CD14-positive monocyte (primary cell): ENCODE results near the gene C2. TPM values are rescaled to one million over a fixed set of nuclear protein-coding genes. Genes with fewer than 3 reads are reported as not detected.

Source experiments
- DNase-seq, 3 donors: peaks; one replicate each; pipeline ENCODE4 v3.0.0-alpha.2; 2011 to 2022
- H2AFZ ChIP-seq: 2 replicates; pipeline ENCODE4 v1.6.0; 2012; ENCODE audit warnings: mild to moderate bottlenecking, low read depth, low read length, inconsistent platforms; ENCODE audit not compliant: insufficient read depth, poor library complexity, severe bottlenecking
- H3K27ac ChIP-seq, 2 donors: 1 replicate in 1 of 2; 2 replicates in 1 of 2; pipeline ENCODE4 v1.5.1; 2012 to 2013; ENCODE audit warnings: low read length in 2 of 2, control low read depth in 1 of 2, inconsistent platforms in 1 of 2, low read depth in 1 of 2, mild to moderate bottlenecking in 1 of 2
- H3K27me3 ChIP-seq, 2 donors: one replicate each; pipeline versions ENCODE4 v1.6.0 to v1.6.1; 2011 to 2013; ENCODE audit warnings: low read length in 2 of 2; ENCODE audit not compliant: control insufficient read depth in 2 of 2, insufficient read depth in 2 of 2
- H3K36me3 ChIP-seq, 2 donors: replicated peaks in 1 of 2; 1 replicate in 1 of 2; 2 replicates in 1 of 2; pipeline versions ENCODE4 v1.5.1 to v1.6.1; 2012 to 2013; ENCODE audit warnings: low read length in 2 of 2, control low read depth in 1 of 2, inconsistent platforms in 1 of 2, mild to moderate bottlenecking in 1 of 2; ENCODE audit not compliant: insufficient read depth in 2 of 2, control insufficient read depth in 1 of 2
- H3K4me1 ChIP-seq, 2 donors: 1 replicate in 1 of 2; 2 replicates in 1 of 2; pipeline versions ENCODE4 v1.5.1 to v1.6.1; 2012 to 2013; ENCODE audit warnings: low read length in 2 of 2, control low read depth in 1 of 2, inconsistent platforms in 1 of 2, mild to moderate bottlenecking in 1 of 2, moderate library complexity in 1 of 2; ENCODE audit not compliant: insufficient read depth in 2 of 2, control insufficient read depth in 1 of 2
- H3K4me2 ChIP-seq: replicated peaks from 2 replicates; pipeline ENCODE3; 2012; ENCODE audit warnings: low read length, moderate library complexity, mild to moderate bottlenecking; ENCODE audit not compliant: poor library complexity, severe bottlenecking; ENCODE audit errors: extremely low read depth
- H3K4me3 ChIP-seq, 3 experiments: fragments of 200-600 bp in 1 of 3; sonication (generic) in 1 of 3; replicated peaks in 1 of 3; 1 replicate in 2 of 3; 2 replicates in 1 of 3; pipeline ENCODE4 v1.5.1; 2011 to 2013; ENCODE audit warnings: low read length in 3 of 3, mild to moderate bottlenecking in 3 of 3, control low read depth in 2 of 3, low read depth in 2 of 3, inconsistent platforms in 1 of 3, moderate library complexity in 1 of 3
- H3K79me2 ChIP-seq: 2 replicates; pipeline ENCODE4 v1.6.0; 2012; ENCODE audit warnings: mild to moderate bottlenecking, control low read depth, inconsistent platforms, low read length, moderate library complexity; ENCODE audit not compliant: insufficient read depth
- H3K9ac ChIP-seq: 2 replicates; pipeline ENCODE4 v1.6.0; 2017; ENCODE audit warnings: low read length, mild to moderate bottlenecking; ENCODE audit not compliant: insufficient read depth, poor library complexity, severe bottlenecking
- H3K9me3 ChIP-seq, 2 donors: replicated peaks in 1 of 2; 1 replicate in 1 of 2; 2 replicates in 1 of 2; pipeline versions ENCODE4 v1.5.1 to v1.6.1; 2012 to 2013; ENCODE audit warnings: low read length in 2 of 2, control low read depth in 1 of 2; ENCODE audit not compliant: control insufficient read depth in 1 of 2, insufficient read depth in 1 of 2
- H4K20me1 ChIP-seq: 2 replicates; pipeline ENCODE4 v1.6.0; 2012; ENCODE audit warnings: mild to moderate bottlenecking, low read length, control low read depth, moderate library complexity; ENCODE audit not compliant: insufficient read depth
- H3K27ac Mint-ChIP-seq, 7 donors: one replicate each; pipeline ENCODE4 v1.8.0; 2020; ENCODE audit warnings: mild to moderate bottlenecking in 7 of 7, mixed read lengths in 7 of 7, moderate library complexity in 6 of 7, inconsistent platforms in 2 of 7
- H3K27me3 Mint-ChIP-seq, 3 donors: one replicate each; pipeline ENCODE4 v1.8.0; 2021 to 2022; ENCODE audit warnings: low read depth in 3 of 3, mild to moderate bottlenecking in 3 of 3, mixed read lengths in 3 of 3, moderate library complexity in 3 of 3, inconsistent platforms in 1 of 3
- H3K36me3 Mint-ChIP-seq, 2 donors: one replicate each; pipeline ENCODE4 v1.8.0; 2020; ENCODE audit warnings: mixed read lengths in 2 of 2, inconsistent platforms in 1 of 2, mild to moderate bottlenecking in 1 of 2
- H3K4me1 Mint-ChIP-seq: one replicate; pipeline ENCODE4 v1.8.0; 2020; ENCODE audit warnings: mild to moderate bottlenecking, mixed read lengths
- H3K4me3 Mint-ChIP-seq, 2 donors: one replicate each; pipeline ENCODE4 v1.8.0; 2020; ENCODE audit warnings: mild to moderate bottlenecking in 2 of 2, mixed read lengths in 2 of 2, moderate library complexity in 1 of 2
- H3K9me3 Mint-ChIP-seq, 7 donors: one replicate each; pipeline ENCODE4 v1.8.0; 2020 to 2022; ENCODE audit warnings: mixed read lengths in 7 of 7, mild to moderate bottlenecking in 6 of 7, moderate library complexity in 6 of 7, inconsistent platforms in 2 of 7
- WGBS: methylation state at CpG from one replicate; pipeline ENCODE4 v1.1.5; 2013; ENCODE audit warnings: missing lambda C conversion rate; ENCODE audit not compliant: insufficient coverage; 5-methylcytosine and 5-hydroxymethylcytosine counted together
- intact Hi-C, 2 donors: fragments of 100-400 bp; cut with micrococcal nuclease; formaldehyde crosslinking; loops; one replicate each; pipeline versions ENCODE4 v1.15.0 to v1.15.1; 2023
- polyA plus RNA-seq, 3 donors: library from polyadenylated mRNA; depleted of rRNA in 1 of 3; unstranded in 2 of 3; stranded (reverse) in 1 of 3; fragments of 300-500 nt in 2 of 3; fragments of >200 nt in 1 of 3; fragmentation: Illumina TruSeq in 2 of 3; gene quantifications; 1 replicate in 2 of 3; 2 replicates in 1 of 3; pipeline ENCODE4 v1.2.3, GENCODE V29; 2012 to 2021
- TF ChIP-seq, protein P1 (sequence below): fragments of 200-600 bp; IDR thresholded peaks from one replicate; pipeline ENCODE4 v1.8.0; 2022; ENCODE audit warnings: antibody characterized with exemption, mild to moderate bottlenecking

Gene C2
- polyA plus RNA-seq, 3 donors: 5.4 to 7.2 (median 6.5) TPM

DNA sequence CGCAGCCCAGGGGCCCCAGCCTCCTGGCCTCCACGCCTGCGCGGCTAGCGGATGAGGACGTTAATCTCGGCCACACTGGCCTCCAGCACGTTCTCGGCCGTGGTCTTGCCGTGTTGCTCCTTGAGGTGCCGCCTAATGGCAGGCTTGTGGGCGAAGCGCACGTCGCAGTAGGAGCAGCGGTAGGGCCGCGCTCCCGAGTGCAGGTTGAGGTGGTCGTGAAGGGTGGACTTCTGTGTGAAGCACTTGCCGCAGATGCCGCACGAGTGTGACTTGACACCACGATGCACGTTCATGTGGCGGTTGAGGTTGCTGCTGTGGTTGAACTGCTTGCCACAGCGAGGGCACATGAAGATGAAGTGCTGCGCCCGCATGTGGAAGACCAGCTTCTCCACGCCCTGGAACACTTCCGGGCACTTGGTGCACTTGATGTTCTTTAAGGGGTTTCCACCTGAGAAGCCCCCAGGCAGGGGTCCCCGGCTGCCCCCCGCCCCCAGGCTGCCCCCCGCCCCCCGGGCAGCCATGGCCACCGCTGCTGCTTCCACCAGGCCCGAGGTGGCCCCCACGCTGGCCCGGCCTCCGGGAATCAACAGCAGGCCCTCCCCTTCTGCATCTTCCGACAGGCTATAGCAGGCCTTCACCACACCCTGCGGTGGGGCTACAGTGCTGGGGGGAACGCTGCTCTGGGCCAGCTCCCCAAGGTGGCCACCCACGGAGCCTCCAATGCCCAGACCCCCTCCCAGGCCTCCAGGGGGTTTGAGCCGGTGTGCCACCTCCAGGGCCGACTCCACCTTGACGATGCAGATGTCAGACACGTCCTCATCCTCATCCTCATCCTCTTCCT is 27.4 kb upstream of the C2 start:
- Histone ChIP-seq H3K9me3 (no peaks in the 10 kb centered on the region), H3K27me3 (no peaks in the 10 kb centered on the region), H3K9ac (no peak overlapping the region), H3K4me1 (peaks cover 44 to 62% of the 10 kb centered on the region in 2 donors), H3K27ac (no peak overlapping the region), H3K4me2 (no peak overlapping the region), H3K4me3 (no peak overlapping the region), H3K79me2 (peaks cover 17% of the 10 kb centered on the region), H2AFZ (no peak overlapping the region), H4K20me1 (no peaks in the 10 kb centered on the region), H3K36me3 (peaks cover 0 to 9% of the 10 kb centered on the region in 2 donors)
- TF ChIP-seq, protein P1, sequence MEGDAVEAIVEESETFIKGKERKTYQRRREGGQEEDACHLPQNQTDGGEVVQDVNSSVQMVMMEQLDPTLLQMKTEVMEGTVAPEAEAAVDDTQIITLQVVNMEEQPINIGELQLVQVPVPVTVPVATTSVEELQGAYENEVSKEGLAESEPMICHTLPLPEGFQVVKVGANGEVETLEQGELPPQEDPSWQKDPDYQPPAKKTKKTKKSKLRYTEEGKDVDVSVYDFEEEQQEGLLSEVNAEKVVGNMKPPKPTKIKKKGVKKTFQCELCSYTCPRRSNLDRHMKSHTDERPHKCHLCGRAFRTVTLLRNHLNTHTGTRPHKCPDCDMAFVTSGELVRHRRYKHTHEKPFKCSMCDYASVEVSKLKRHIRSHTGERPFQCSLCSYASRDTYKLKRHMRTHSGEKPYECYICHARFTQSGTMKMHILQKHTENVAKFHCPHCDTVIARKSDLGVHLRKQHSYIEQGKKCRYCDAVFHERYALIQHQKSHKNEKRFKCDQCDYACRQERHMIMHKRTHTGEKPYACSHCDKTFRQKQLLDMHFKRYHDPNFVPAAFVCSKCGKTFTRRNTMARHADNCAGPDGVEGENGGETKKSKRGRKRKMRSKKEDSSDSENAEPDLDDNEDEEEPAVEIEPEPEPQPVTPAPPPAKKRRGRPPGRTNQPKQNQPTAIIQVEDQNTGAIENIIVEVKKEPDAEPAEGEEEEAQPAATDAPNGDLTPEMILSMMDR: no peak
- WGBS: 68% methylated on average over 34 of the region's 49 CpGs
- Mint-ChIP-seq H3K27ac (no peak overlapping the region), H3K27me3 (peaks cover 4 to 18% (median 7%) of the 10 kb centered on the region in 3 donors), H3K9me3 (no peaks in the 10 kb centered on the region), H3K36me3 (peaks cover 3% of the 10 kb centered on the region in 2 donors), H3K4me1 (peaks cover 47% of the 10 kb centered on the region), H3K4me3 (no peak overlapping the region)
- intact Hi-C loops: loop anchor here (5.0 kb wide), 3 partner anchors 38 to 57 kb away; partner anchors contain the start of genes NELFE (in 1 of the 2), NEU1 (in 1 of the 2) and SKIC2 (in 1 of the 2)
- no peak for DNase-seq

DNA sequence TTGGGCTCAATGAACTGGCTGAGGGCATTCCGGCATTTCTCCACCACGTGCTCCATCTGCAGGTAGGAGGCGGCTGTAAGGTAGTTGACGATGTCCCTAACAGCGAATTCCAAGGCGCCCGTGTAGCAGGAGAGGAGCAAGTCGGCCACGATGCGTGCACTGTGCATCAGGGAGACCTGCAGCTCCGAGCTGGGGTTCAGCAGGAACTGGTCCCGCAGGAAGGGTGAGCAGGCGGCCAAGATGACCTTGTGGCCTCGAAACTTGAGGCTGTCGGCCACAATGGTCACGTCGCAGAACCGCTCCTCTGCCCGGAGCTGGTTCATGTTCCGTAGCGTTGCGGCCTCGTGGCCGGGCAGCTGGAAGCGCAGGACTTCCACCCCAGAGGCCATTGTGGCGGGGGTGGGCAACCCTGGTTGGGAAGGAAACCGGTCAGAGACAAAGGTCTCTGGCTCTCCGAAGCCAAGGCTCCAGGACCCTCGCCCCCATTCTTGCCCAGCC is 26.6 kb upstream of the C2 start:
- peaks cover 17% of the 10 kb centered on the region for H3K79me2 ChIP-seq
- peak overlapping the region in 1 of 7 donors; percentile 18 for H3K27ac Mint-ChIP-seq
- peak overlapping the region in 2 of 3 experiments; percentile 56 to 77 for H3K4me3 ChIP-seq
- H3K27ac ChIP-seq: no peak overlapping the region
- H3K27me3 Mint-ChIP-seq: peaks cover 4 to 20% (median 10%) of the 10 kb centered on the region in 3 donors
- H3K27me3 ChIP-seq: no peaks in the 10 kb centered on the region
- H3K9me3 ChIP-seq: no peaks in the 10 kb centered on the region
- peak overlapping the region; percentile 63 to 84 for H3K4me3 Mint-ChIP-seq
- H3K4me1 ChIP-seq: peaks cover 44 to 62% of the 10 kb centered on the region in 2 donors
- no peak for DNase-seq
- WGBS: 77% methylated on average over 26 of the region's 29 CpGs
- H3K36me3 Mint-ChIP-seq: no peaks in the 10 kb centered on the region
- intact Hi-C loops: no loop called here
- no peaks in the 10 kb centered on the region for H4K20me1 ChIP-seq
- H3K4me2 ChIP-seq: peak overlapping the region; percentile 93
- peaks cover 0 to 3% of the 10 kb centered on the region in 2 donors for H3K36me3 ChIP-seq
- H2AFZ ChIP-seq: peak overlapping the region; percentile 80
- TF ChIP-seq, protein P1: no peak
- peak overlapping the region; percentile 62 for H3K9ac ChIP-seq
- H3K9me3 Mint-ChIP-seq: peaks cover 0 to 2% (median 0%) of the 10 kb centered on the region in 7 donors
- peaks cover 47% of the 10 kb centered on the region for H3K4me1 Mint-ChIP-seq
